ENCODE data around the gene MAP2K7.

The MAP2K7 gene

DNA sequence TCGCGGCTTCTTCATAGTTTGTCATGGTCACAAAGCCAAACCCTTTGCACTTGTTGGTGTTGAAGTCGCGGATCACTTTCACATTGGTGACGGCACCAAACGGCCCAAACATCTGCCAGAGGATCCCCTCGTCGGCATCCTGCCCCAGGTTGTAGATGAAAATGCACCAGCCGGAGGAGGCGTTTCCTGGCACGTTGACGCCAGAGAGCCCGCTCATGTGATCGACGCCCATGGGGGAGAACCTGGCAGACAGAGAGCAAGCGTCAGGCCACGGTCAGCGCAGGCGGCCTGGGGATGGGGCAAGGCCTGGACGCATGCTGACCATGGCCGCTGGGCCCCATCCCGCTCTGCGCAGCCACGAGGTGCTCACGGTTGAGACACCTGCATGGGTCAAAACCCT, 59.9 kb downstream of the MAP2K7 start:
- DNase-seq (ENCODE audit: low read depth in 2 of 2), result no peak

All from stimulated activated CD8-positive, alpha-beta memory T cell treated with anti-CD3 and anti-CD28 coated beads, Interleukin-2, amount 100 ng/mL, for 48 hours (primary cell).